Measurements from ENCODE around the gene MYZAP.

MYZAP gene

GRCh38 chr15:57665939-57666338 lies 74.2 kb downstream of the MYZAP start:
- no peak for TF ChIP-seq CTCF (conservative IDR thresholded peaks at IDR 0.05; ENCODE audit: control insufficient read depth, insufficient read depth, low read depth, low read length)
- H3K4me3 ChIP-seq (ENCODE audit: control insufficient read depth, low read depth, low read length) = no peak overlapping the region
- DNase-seq (ENCODE audit: low read depth) = no peak

GRCh38 chr15:57667171-57667849 lies 75.6 kb downstream of the MYZAP start:
- peak; percentile 73 for DNase-seq (ENCODE audit: low read depth)
- H3K4me3 ChIP-seq (ENCODE audit: control insufficient read depth, low read depth, low read length) = no peak overlapping the region
- TF ChIP-seq CTCF (conservative IDR thresholded peaks at IDR 0.05; ENCODE audit: control insufficient read depth, insufficient read depth, low read depth, low read length) = peak; percentile 78

- no peak for TF ChIP-seq CTCF (conservative IDR thresholded peaks at IDR 0.05; ENCODE audit: control insufficient read depth, insufficient read depth, low read depth, low read length)
- no peak overlapping the region for H3K4me3 ChIP-seq (ENCODE audit: control insufficient read depth, low read depth, low read length)
- DNase-seq (ENCODE audit: low read depth) = no peak
Measured at GRCh38 chr15:57668016-57668415, 76.3 kb downstream of the MYZAP start.

GRCh38 chr15:57671636-57672035 lies 79.9 kb downstream of the MYZAP start:
- no peak for TF ChIP-seq CTCF (conservative IDR thresholded peaks at IDR 0.05; ENCODE audit: control insufficient read depth, insufficient read depth, low read depth, low read length)
- no peak for DNase-seq (ENCODE audit: low read depth)

GRCh38 chr15:57675481-57676181 lies 83.9 kb downstream of the MYZAP start:
- H3K4me3 ChIP-seq (ENCODE audit: control insufficient read depth, low read depth, low read length) = no peak overlapping the region
- no peak for TF ChIP-seq CTCF (conservative IDR thresholded peaks at IDR 0.05; ENCODE audit: control insufficient read depth, insufficient read depth, low read depth, low read length)
- DNase-seq (ENCODE audit: low read depth) = no peak

More at GRCh38 chr15:57671636-57672035, 79.9 kb downstream of the MYZAP start:
- H3K4me3 ChIP-seq (ENCODE audit: control insufficient read depth, low read depth, low read length) = no peak overlapping the region

GRCh38 chr15:57676585-57676984 lies 84.9 kb downstream of the MYZAP start:
- no peak for TF ChIP-seq CTCF (conservative IDR thresholded peaks at IDR 0.05; ENCODE audit: control insufficient read depth, insufficient read depth, low read depth, low read length)
- no peak for DNase-seq (ENCODE audit: low read depth)
- H3K4me3 ChIP-seq (ENCODE audit: control insufficient read depth, low read depth, low read length) = no peak overlapping the region

Data from fibroblast of mammary gland (primary cell).